Pancreas (tissue), 10 donors: ENCODE data around the gene SLC12A9. TPM values are rescaled to one million over a fixed set of nuclear protein-coding genes. Genes with fewer than 3 reads are reported as not detected.
"Not testable (repeated sequence)": the region's sequence is repeated elsewhere in the genome, so short reads cannot be mapped to it uniquely, and the experiment has no call there.

ENCODE experiments used
- ATAC-seq, 4 donors: fragments of 200-7000 bp; cut with Tn5 transposase; one replicate each; pipeline versions ENCODE4 v1.8.0 to v1.9.1; 2020; ENCODE audit warnings: mild to moderate bottlenecking in 4 of 4, moderate library complexity in 4 of 4
- DNase-seq, 6 donors: peaks; one replicate each; pipeline ENCODE4 v3.0.0-alpha.2; 2020
- FAIRE-seq: peaks from 2 replicates; lab custom pipeline; 2012; peaks lifted over from hg19 to GRCh38; lab: Jason Lieb, UNC
- H3K27ac ChIP-seq, 4 donors: fragments of 200-600 bp; sonication (generic); 1 replicate in 3 of 4; 2 replicates in 1 of 4; pipeline versions ENCODE4 v1.5.0 to v1.8.0; 2020
- H3K27me3 ChIP-seq, 4 donors: fragments of 200-600 bp; one replicate each; pipeline ENCODE4 v1.8.0; 2021
- H3K36me3 ChIP-seq, 3 donors: fragments of 200-600 bp; sonication (generic) in 1 of 3; one replicate each; pipeline versions ENCODE4 v1.5.0 to v1.8.0; 2020 to 2021
- H3K4me1 ChIP-seq, 3 donors: fragments of 200-600 bp; one replicate each; pipeline ENCODE4 v1.8.0; 2021
- H3K4me3 ChIP-seq, 4 donors: fragments of 200-600 bp; sonication (generic) in 2 of 4; one replicate each; pipeline versions ENCODE4 v1.5.0 to v1.8.0; 2020 to 2021
- H3K9me3 ChIP-seq, 4 donors: fragments of 200-600 bp; one replicate each; pipeline ENCODE4 v1.8.0; 2021
- CTCF ChIP-seq, 4 donors: fragments of 200-600 bp; sonication (generic) in 3 of 4; IDR thresholded peaks; one replicate each; pipeline versions ENCODE4 v1.5.0 to v1.8.0; 2021; ENCODE audit warnings: antibody characterized with exemption in 4 of 4
- WGBS, 2 donors: extraction: QIAGEN DNeasy Blood & Tissue Kit; methylation state at CpG; one replicate each; pipeline ENCODE4 v1.1.7; 2013; 5-methylcytosine and 5-hydroxymethylcytosine counted together
- intact Hi-C, 3 donors: fragments of 100-400 bp; cut with DNase I; formaldehyde crosslinking; loops; one replicate each; pipeline versions ENCODE4 v1.11.1 to v1.14.2; 2022
- polyA plus RNA-seq, 2 donors: library from polyadenylated mRNA; stranded (reverse); fragments of 200-250 nt; gene quantifications; one replicate each; pipeline ENCODE4 v1.2.3, GENCODE V29; 2013
- total RNA-seq, 6 donors: library from RNA; stranded (reverse); fragmentation: NEBNext Ultra II Directional in 4 of 6; extraction: Animal tissue kit (Norgen Biotek cat#: 25700) in 4 of 6; gene quantifications; one replicate each; pipeline versions ENCODE4 v1.2.1 to v1.2.4, GENCODE V29; 2021 to 2023
- donor health status: healthy with polysubstance abuse.
- donor health status: DM: no; HTN: no; CAD: no; lungs with moderate emphysema.
- donor health status: DM: no; HTN: no; CAD: no.
- donor health status: control.
- donor health status: control.
- donor health status: Bipolar disorder and iron deficiency.
- donor health status: DM: yes; HTN: yes; CAD: no.
- donor health status: DM: no; HTN: no; CAD: no.
- donor health status: DM: no; HTN: no; CAD: no.
- donor health status: DM: yes; HTN: yes; CAD: no.

SLC12A9 gene
- total and polyA plus RNA-seq, 8 donors = 11.9 to 34.6 (median 15.3) TPM

- no peak overlapping the region for H3K4me3 ChIP-seq
- ATAC-seq (no peak), FAIRE-seq (no peak), DNase-seq (no peak)
- H3K27ac ChIP-seq = no peak overlapping the region
- H3K36me3 ChIP-seq = peaks cover 0 to 39% (median 18%) of the 10 kb centered on the region in 3 donors
- TF ChIP-seq CTCF (IDR thresholded peaks at IDR 0.05) = no peak
- H3K9me3 ChIP-seq = no peaks in the 10 kb centered on the region
- H3K27me3 ChIP-seq = no peaks in the 10 kb centered on the region
- WGBS, 2 donors = 94 to 95% methylated on average over 22 of the region's 22 CpGs
- intact Hi-C loops = no loop called here
- H3K4me1 ChIP-seq = peaks cover 22 to 30% (median 28%) of the 10 kb centered on the region in 3 donors
Measured at GRCh38 chr7:100804681-100805431, 47.7 kb upstream of the SLC12A9 start.

GRCh38 chr7:100806276-100806675 is 46.2 kb upstream of the SLC12A9 start:
- Histone ChIP-seq H3K36me3 (peaks cover 0 to 46% (median 18%) of the 10 kb centered on the region in 3 donors), H3K9me3 (no peaks in the 10 kb centered on the region), H3K27me3 (no peaks in the 10 kb centered on the region), H3K4me1 (peaks cover 22 to 28% (median 27%) of the 10 kb centered on the region in 3 donors), H3K4me3 (no peak overlapping the region), H3K27ac (no peak overlapping the region)
- no peak for DNase-seq
- intact Hi-C loops = no loop called here
- no peak for FAIRE-seq
- TF ChIP-seq CTCF (IDR thresholded peaks at IDR 0.05) = no peak
- WGBS, 2 donors = 92 to 93% methylated on average over 9 of the region's 9 CpGs
- no peak for ATAC-seq

- ATAC-seq, H3K27me3 ChIP-seq, H3K4me3 ChIP-seq, intact Hi-C loops, DNase-seq, FAIRE-seq, H3K9me3 ChIP-seq, H3K27ac ChIP-seq: not testable (repeated sequence)
- 94 to 97% methylated on average over 6 of the region's 6 CpGs for WGBS, 2 donors
- peaks cover 0 to 50% (median 18%) of the 10 kb centered on the region in 3 donors for H3K36me3 ChIP-seq
- H3K4me1 ChIP-seq = peaks cover 21 to 26% (median 22%) of the 10 kb centered on the region in 3 donors
Measured at GRCh38 chr7:100806883-100807282, 45.6 kb upstream of the SLC12A9 start.

- DNase-seq = peak in 2 of 6 donors; percentile 73 to 84
- Histone ChIP-seq H3K27ac (peak overlapping the region in 3 of 4 donors; percentile 31 to 44 (median 33)), H3K9me3 (no peaks in the 10 kb centered on the region), H3K4me1 (peaks cover 8 to 10% (median 10%) of the 10 kb centered on the region in 3 donors), H3K27me3 (no peaks in the 10 kb centered on the region), H3K36me3 (peaks cover 0 to 65% (median 18%) of the 10 kb centered on the region in 3 donors), H3K4me3 (no peak overlapping the region)
- WGBS, 2 donors = 45 to 55% methylated on average over 5 of the region's 5 CpGs
- TF ChIP-seq CTCF (IDR thresholded peaks at IDR 0.05) = no peak
- no peak for FAIRE-seq
- intact Hi-C loops = no loop called here
- peak; percentile 63 to 84 (median 76) for ATAC-seq
Measured at GRCh38 chr7:100808354-100808875, 44.1 kb upstream of the SLC12A9 start.

GRCh38 chr7:100811480-100811879 is 41.0 kb upstream of the SLC12A9 start:
- FAIRE-seq (no peak), ATAC-seq (no peak), DNase-seq (no peak)
- no peak overlapping the region for H3K27ac ChIP-seq
- H3K36me3 ChIP-seq = peaks cover 0 to 73% (median 0%) of the 10 kb centered on the region in 3 donors
- no peaks in the 10 kb centered on the region for H3K27me3 ChIP-seq
- 69 to 82% methylated on average over 6 of the region's 6 CpGs for WGBS, 2 donors
- H3K4me1 ChIP-seq = peaks cover 5% of the 10 kb centered on the region in 3 donors
- H3K9me3 ChIP-seq = no peaks in the 10 kb centered on the region
- no peak overlapping the region for H3K4me3 ChIP-seq
- intact Hi-C loops = no loop called here
- TF ChIP-seq CTCF (IDR thresholded peaks at IDR 0.05) = no peak
